ENCODE measurements around the gene SHOC2. TPM values are rescaled to one million over a fixed set of nuclear protein-coding genes. Genes with fewer than 3 reads are reported as not detected.

The SHOC2 gene
- total and polyA plus RNA-seq, 2 of the 4 experiments (the other 2 are of a cell fraction): 13.4 to 47.5 TPM

- TF ChIP-seq RAD21 (IDR thresholded peaks at IDR 0.05; ENCODE audit: low read length) (no peak), USF2 (IDR thresholded peaks at IDR 0.05; ENCODE audit: low read depth, low read length) (no peak), CEBPB (IDR thresholded peaks at IDR 0.05; ENCODE audit: low read depth, low read length) (no peak), RCOR1 (IDR thresholded peaks at IDR 0.05; ENCODE audit: insufficient replicate concordance, low read length) (no peak), RFX5 (IDR thresholded peaks at IDR 0.05; ENCODE audit: low read depth, low read length) (no peak)
These were observed 48.5 kb upstream of the SHOC2 start (continued) for GRCh38 chr10:110870823-110871297.

All from IMR-90 (cell line).